ENCODE results near the gene ZNF787.

The ZNF787 gene

GRCh38 chr19:56097776-56098175 lies 23.3 kb downstream of the ZNF787 start (continued):
- TF ChIP-seq PATZ1 (CRISPR knock-in tag; IDR thresholded peaks at IDR 0.05; ENCODE audit: borderline replicate concordance) (no peak), OSR1 (CRISPR knock-in tag; IDR thresholded peaks at IDR 0.05) (no peak), SNAI2 (CRISPR knock-in tag; IDR thresholded peaks at IDR 0.05) (no peak), BACH2 (CRISPR knock-in tag; IDR thresholded peaks at IDR 0.05; ENCODE audit: borderline replicate concordance) (no peak)

GRCh38 chr19:56097306-56097705 lies 23.8 kb downstream of the ZNF787 start:
- ATAC-seq = no peak
- TF ChIP-seq ISL1 (CRISPR knock-in tag; IDR thresholded peaks at IDR 0.05) = no peak
- TF ChIP-seq PATZ1 (CRISPR knock-in tag; IDR thresholded peaks at IDR 0.05; ENCODE audit: borderline replicate concordance) = no peak
- no peak for TF ChIP-seq CSRNP3 (CRISPR knock-in tag; IDR thresholded peaks at IDR 0.05)
- no peak for TF ChIP-seq ZFP3 (CRISPR knock-in tag; IDR thresholded peaks at IDR 0.05)
- no peak for TF ChIP-seq ESRRG (CRISPR knock-in tag; IDR thresholded peaks at IDR 0.05)
- no peak for TF ChIP-seq OSR1 (CRISPR knock-in tag; IDR thresholded peaks at IDR 0.05)
- TF ChIP-seq RARB (CRISPR knock-in tag; IDR thresholded peaks at IDR 0.05) = no peak
- no peak for TF ChIP-seq PPARA (CRISPR knock-in tag; IDR thresholded peaks at IDR 0.05; ENCODE audit: borderline replicate concordance)

- ATAC-seq = no peak
Measured at GRCh38 chr19:56096665-56097064, 24.4 kb downstream of the ZNF787 start.

More at GRCh38 chr19:56096665-56097064, 24.4 kb downstream of the ZNF787 start:
- TF ChIP-seq TOX (CRISPR knock-in tag; IDR thresholded peaks at IDR 0.05; ENCODE audit: borderline replicate concordance) = no peak
- no peak for TF ChIP-seq BACH2 (CRISPR knock-in tag; IDR thresholded peaks at IDR 0.05; ENCODE audit: borderline replicate concordance)
- TF ChIP-seq ZFP3 (CRISPR knock-in tag; IDR thresholded peaks at IDR 0.05) = no peak
- TF ChIP-seq ZNF8 (CRISPR knock-in tag; IDR thresholded peaks at IDR 0.05) = no peak
- TF ChIP-seq ZNF70 (CRISPR knock-in tag; IDR thresholded peaks at IDR 0.05) = no peak
- no peak for TF ChIP-seq CREB5 (CRISPR knock-in tag; IDR thresholded peaks at IDR 0.05; ENCODE audit: low read depth)
- no peak for TF ChIP-seq GLIS3 (CRISPR knock-in tag; IDR thresholded peaks at IDR 0.05)
- TF ChIP-seq ISL1 (CRISPR knock-in tag; IDR thresholded peaks at IDR 0.05) = no peak
- no peak for TF ChIP-seq ESRRG (CRISPR knock-in tag; IDR thresholded peaks at IDR 0.05)
- TF ChIP-seq TSHZ2 (CRISPR knock-in tag; IDR thresholded peaks at IDR 0.05) = no peak
- TF ChIP-seq SNAI2 (CRISPR knock-in tag; IDR thresholded peaks at IDR 0.05) = no peak
- no peak for TF ChIP-seq POU6F1 (CRISPR knock-in tag; IDR thresholded peaks at IDR 0.05; ENCODE audit: borderline replicate concordance, low read depth)
- TF ChIP-seq CSRNP3 (CRISPR knock-in tag; IDR thresholded peaks at IDR 0.05) = no peak
- TF ChIP-seq RARB (CRISPR knock-in tag; IDR thresholded peaks at IDR 0.05) = no peak
- no peak for TF ChIP-seq TCF4 (CRISPR knock-in tag; IDR thresholded peaks at IDR 0.05; ENCODE audit: borderline replicate concordance)

Data from SK-N-SH treated with all-trans-retinoic acid at 6 μM for 48 hours (cell line).